Trophoblast cell (in vitro differentiated cells and primary cell): ENCODE results near the gene AP2A2.
A peak's percentile ranks its signal among the peaks of the same experiment; 100 is the strongest.

Experiments used
- DNase-seq, 2 donors: peaks; one replicate each; pipeline ENCODE4 v3.0.0-alpha.2; 2016
- H2AFZ ChIP-seq: 2 replicates; pipeline ENCODE4 v1.6.1; 2013; ENCODE audit warnings: low read length, moderate library complexity, mild to moderate bottlenecking; ENCODE audit not compliant: insufficient read depth, poor library complexity
- H2AK5ac ChIP-seq: 2 replicates; pipeline ENCODE4 v1.6.1; 2013; ENCODE audit warnings: mild to moderate bottlenecking, low read length
- H2BK120ac ChIP-seq: 2 replicates; pipeline ENCODE4 v1.6.1; 2013; ENCODE audit warnings: low read length, mild to moderate bottlenecking, moderate library complexity; ENCODE audit not compliant: insufficient read depth, poor library complexity
- H2BK12ac ChIP-seq: 2 replicates; pipeline ENCODE4 v1.6.1; 2013; ENCODE audit warnings: mild to moderate bottlenecking, low read length, moderate library complexity
- H2BK5ac ChIP-seq: 2 replicates; pipeline ENCODE4 v1.6.1; 2013; ENCODE audit warnings: low read length, low read depth, moderate library complexity, mild to moderate bottlenecking; ENCODE audit not compliant: poor library complexity
- H3K14ac ChIP-seq: 2 replicates; pipeline ENCODE4 v1.6.1; 2013; ENCODE audit warnings: mild to moderate bottlenecking, low read length
- H3K18ac ChIP-seq: 2 replicates; pipeline ENCODE4 v1.6.1; 2013; ENCODE audit warnings: mild to moderate bottlenecking, low read length
- H3K23ac ChIP-seq: 2 replicates; pipeline ENCODE4 v1.6.1; 2013; ENCODE audit warnings: low read length
- H3K27ac ChIP-seq: 2 replicates; pipeline ENCODE4 v1.5.1; 2013; ENCODE audit warnings: low read depth, mild to moderate bottlenecking, inconsistent platforms, low read length, moderate library complexity
- H3K27me3 ChIP-seq: 2 replicates; pipeline ENCODE4 v1.6.1; 2013; ENCODE audit warnings: inconsistent platforms, mild to moderate bottlenecking, low read length, moderate library complexity; ENCODE audit not compliant: insufficient read depth
- H3K36me3 ChIP-seq, 2 experiments: 1 replicate in 1 of 2; 2 replicates in 1 of 2; pipeline ENCODE4 v1.6.1; 2013; ENCODE audit warnings: low read length in 2 of 2, mild to moderate bottlenecking in 2 of 2, moderate library complexity in 1 of 2; ENCODE audit not compliant: insufficient read depth in 2 of 2, control insufficient read depth in 1 of 2
- H3K4ac ChIP-seq: 2 replicates; pipeline ENCODE4 v1.6.1; 2013; ENCODE audit warnings: low read depth, mild to moderate bottlenecking, low read length, moderate library complexity
- H3K4me1 ChIP-seq, 2 experiments: 1 replicate in 1 of 2; 2 replicates in 1 of 2; pipeline ENCODE4 v1.6.1; 2013; ENCODE audit warnings: low read length in 2 of 2, mild to moderate bottlenecking in 2 of 2, moderate library complexity in 1 of 2; ENCODE audit not compliant: insufficient read depth in 2 of 2, control insufficient read depth in 1 of 2
- H3K4me2 ChIP-seq: 2 replicates; pipeline ENCODE4 v1.6.1; 2013; ENCODE audit warnings: inconsistent platforms, mild to moderate bottlenecking, low read length, moderate library complexity
- H3K4me3 ChIP-seq: 2 replicates; pipeline ENCODE4 v1.5.1; 2013; ENCODE audit warnings: mild to moderate bottlenecking, low read depth, low read length, inconsistent platforms
- H3K79me1 ChIP-seq: one replicate; pipeline ENCODE4 v1.6.1; 2013; ENCODE audit warnings: low read length
- H3K79me2 ChIP-seq: 2 replicates; pipeline ENCODE4 v1.6.1; 2013; ENCODE audit warnings: low read length, mild to moderate bottlenecking; ENCODE audit not compliant: control insufficient read depth, insufficient read depth, poor library complexity
- H3K9ac ChIP-seq: 2 replicates; pipeline ENCODE4 v1.6.1; 2013; ENCODE audit warnings: mild to moderate bottlenecking, low read length
- H3K9me3 ChIP-seq: 2 replicates; pipeline ENCODE4 v1.6.1; 2013; ENCODE audit warnings: low read depth, mild to moderate bottlenecking, control low read depth, inconsistent platforms, low read length; ENCODE audit not compliant: insufficient read depth
- H4K12ac ChIP-seq: 2 replicates; pipeline ENCODE4 v1.6.1; 2013; ENCODE audit warnings: low read depth, mild to moderate bottlenecking, low read length, moderate library complexity
- H4K8ac ChIP-seq: 2 replicates; pipeline ENCODE4 v1.6.1; 2013; ENCODE audit warnings: low read depth, mild to moderate bottlenecking, low read length, moderate library complexity
- H4K91ac ChIP-seq: one replicate; pipeline ENCODE4 v1.6.1; 2013; ENCODE audit warnings: low read depth, mild to moderate bottlenecking, low read length, moderate library complexity
- WGBS: extraction: QIAGEN DNeasy Blood & Tissue Kit; methylation state at CpG from one replicate; pipeline ENCODE4 v1.1.7; 2013; ENCODE audit warnings: missing lambda C conversion rate; ENCODE audit not compliant: insufficient read length, insufficient coverage; ENCODE audit errors: extremely low coverage; 5-methylcytosine and 5-hydroxymethylcytosine counted together

The AP2A2 gene

DNA sequence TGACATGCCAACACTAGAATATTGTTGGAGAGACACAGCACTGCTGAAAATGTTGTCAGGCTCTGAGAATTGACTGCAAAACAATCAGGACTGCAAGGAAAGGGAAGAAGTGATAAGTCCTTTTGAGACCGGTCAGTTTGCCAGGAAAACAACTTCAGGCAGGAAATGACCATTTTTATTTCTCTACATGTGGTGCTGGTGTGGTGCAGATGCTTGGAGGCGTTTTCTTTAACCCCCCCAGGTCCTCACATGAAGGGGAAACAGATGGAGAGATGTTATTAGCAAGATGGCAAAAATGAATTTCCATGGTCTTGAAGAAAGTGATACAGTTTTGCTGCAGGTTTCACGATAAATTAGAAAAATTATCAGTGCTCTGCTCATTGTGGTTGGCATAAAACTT lies 5.7 kb downstream of the AP2A2 start:
- Histone ChIP-seq H2BK5ac (no peak overlapping the region), H4K91ac (no peak overlapping the region), H2BK12ac (no peak overlapping the region), H2AK5ac (no peak overlapping the region), H3K36me3 (peaks cover 10 to 14% of the 10 kb centered on the region in 2 experiments), H2BK120ac (no peak overlapping the region), H3K27me3 (no peaks in the 10 kb centered on the region), H3K79me1 (peaks cover 1% of the 10 kb centered on the region), H3K27ac (no peak overlapping the region), H3K4me1 (peaks cover 3 to 12% of the 10 kb centered on the region in 2 experiments), H3K9ac (no peak overlapping the region), H3K4ac (no peak overlapping the region), H2AFZ (no peak overlapping the region), H3K14ac (no peak overlapping the region), H4K8ac (no peak overlapping the region), H3K23ac (no peak overlapping the region), H3K9me3 (no peaks in the 10 kb centered on the region), H4K12ac (no peak overlapping the region), H3K18ac (no peak overlapping the region), H3K4me2 (no peak overlapping the region), H3K79me2 (peaks cover 25% of the 10 kb centered on the region), H3K4me3 (no peak overlapping the region)
- no peak for DNase-seq
- WGBS, result no CpG with 5 or more reads among the region's 3 CpGs

GRCh38 chr11:932435-932834 lies 6.8 kb downstream of the AP2A2 start:
- H3K36me3 ChIP-seq, result peaks cover 9 to 12% of the 10 kb centered on the region in 2 experiments
- no peak overlapping the region for H3K9ac ChIP-seq

DNA sequence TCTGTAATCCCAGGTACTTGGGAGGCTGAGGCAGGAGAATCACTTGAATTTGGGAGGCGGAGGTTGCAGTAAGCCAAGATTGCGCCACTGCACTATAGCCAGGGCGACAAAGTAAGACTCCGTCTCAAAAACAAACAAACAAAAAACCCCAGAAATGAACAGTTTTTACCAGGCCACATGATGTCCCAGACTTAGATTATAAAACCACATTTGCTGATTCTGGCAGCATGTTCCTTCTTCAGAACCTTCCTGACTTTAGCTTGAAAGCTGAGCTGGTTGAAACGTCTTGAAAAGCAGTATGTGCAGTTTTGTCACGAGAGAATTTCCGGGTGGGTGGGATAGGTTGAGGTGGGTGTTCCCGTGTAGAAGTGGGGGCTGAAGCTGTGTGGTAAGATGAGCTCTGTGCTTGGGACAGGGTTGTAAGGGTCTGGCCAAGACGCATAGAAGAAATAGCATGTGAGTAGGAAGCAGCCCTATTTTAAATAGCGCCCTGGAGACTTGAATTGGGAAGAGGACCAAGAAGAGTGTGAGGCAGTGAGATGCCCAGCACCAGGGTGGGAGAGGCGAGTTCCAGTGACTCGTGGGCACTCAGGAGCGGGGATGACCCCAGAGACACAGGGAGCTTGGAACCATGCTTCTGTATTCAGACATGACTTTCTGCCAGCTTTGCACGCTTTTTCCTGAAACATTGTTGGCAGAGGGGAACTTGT lies 7.6 kb downstream of the AP2A2 start:
- Histone ChIP-seq H3K27ac (no peak overlapping the region), H2BK120ac (no peak overlapping the region), H3K27me3 (no peaks in the 10 kb centered on the region), H4K12ac (no peak overlapping the region), H3K9ac (no peak overlapping the region), H2BK5ac (no peak overlapping the region), H2BK12ac (no peak overlapping the region), H3K4me1 (peaks cover 8 to 17% of the 10 kb centered on the region in 2 experiments), H4K8ac (no peak overlapping the region), H3K79me1 (no peaks in the 10 kb centered on the region), H3K4me3 (no peak overlapping the region), H4K91ac (no peak overlapping the region), H3K4ac (peak overlapping the region; percentile 76), H3K9me3 (no peaks in the 10 kb centered on the region), H3K79me2 (peaks cover 26% of the 10 kb centered on the region), H3K23ac (no peak overlapping the region), H3K14ac (no peak overlapping the region), H2AFZ (no peak overlapping the region), H3K36me3 (peaks cover 7 to 10% of the 10 kb centered on the region in 2 experiments), H3K18ac (no peak overlapping the region), H2AK5ac (no peak overlapping the region), H3K4me2 (no peak overlapping the region)
- no CpG with 5 or more reads among the region's 14 CpGs for WGBS
- no peak for DNase-seq

More at GRCh38 chr11:932435-932834, 6.8 kb downstream of the AP2A2 start:
- Histone ChIP-seq H3K18ac (no peak overlapping the region), H3K4ac (no peak overlapping the region), H3K4me2 (no peak overlapping the region), H2BK12ac (no peak overlapping the region), H3K14ac (no peak overlapping the region), H3K4me3 (no peak overlapping the region), H3K79me2 (peaks cover 25% of the 10 kb centered on the region), H3K4me1 (peaks cover 4 to 13% of the 10 kb centered on the region in 2 experiments), H2AK5ac (no peak overlapping the region), H3K9me3 (no peaks in the 10 kb centered on the region), H4K91ac (no peak overlapping the region), H2AFZ (no peak overlapping the region), H3K27ac (no peak overlapping the region), H3K23ac (no peak overlapping the region), H2BK120ac (no peak overlapping the region), H3K79me1 (no peaks in the 10 kb centered on the region), H3K27me3 (no peaks in the 10 kb centered on the region), H4K8ac (no peak overlapping the region), H4K12ac (no peak overlapping the region), H2BK5ac (no peak overlapping the region)
- no CpG with 5 or more reads among the region's 4 CpGs for WGBS
- peak in 1 of 2 donors; percentile 49 for DNase-seq

- no peak for DNase-seq
- Histone ChIP-seq H3K4me1 (peaks cover 8 to 12% of the 10 kb centered on the region in 2 experiments), H3K79me2 (peaks cover 24% of the 10 kb centered on the region), H3K23ac (no peak overlapping the region), H3K4me3 (no peak overlapping the region), H3K79me1 (no peaks in the 10 kb centered on the region), H4K8ac (no peak overlapping the region), H2AK5ac (no peak overlapping the region), H2BK5ac (no peak overlapping the region), H4K12ac (no peak overlapping the region), H3K9ac (no peak overlapping the region), H3K14ac (no peak overlapping the region), H3K27me3 (no peaks in the 10 kb centered on the region), H3K4ac (peak overlapping the region; percentile 76), H3K18ac (no peak overlapping the region), H2BK120ac (no peak overlapping the region), H3K9me3 (no peaks in the 10 kb centered on the region), H3K4me2 (no peak overlapping the region), H2AFZ (no peak overlapping the region), H3K36me3 (peaks cover 3 to 10% of the 10 kb centered on the region in 2 experiments), H2BK12ac (no peak overlapping the region), H3K27ac (no peak overlapping the region), H4K91ac (no peak overlapping the region)
- WGBS, result no CpG with 5 or more reads among the region's 7 CpGs
Observed at GRCh38 chr11:933936-934335, 8.3 kb downstream of the AP2A2 start.
